ENCODE results near the gene PCBD2. TPM values are rescaled to one million over a fixed set of nuclear protein-coding genes. Genes with fewer than 3 reads are reported as not detected.
"Not testable (repeated sequence)": the region's sequence is repeated elsewhere in the genome, so short reads cannot be mapped to it uniquely, and the experiment has no call there.

The PCBD2 gene
- total RNA-seq, 1 donor from 2014 or later, result 4.5 TPM

GRCh38 chr5:134949316-134949715 is 44.4 kb downstream of the PCBD2 start:
- no peak for FAIRE-seq

DNA sequence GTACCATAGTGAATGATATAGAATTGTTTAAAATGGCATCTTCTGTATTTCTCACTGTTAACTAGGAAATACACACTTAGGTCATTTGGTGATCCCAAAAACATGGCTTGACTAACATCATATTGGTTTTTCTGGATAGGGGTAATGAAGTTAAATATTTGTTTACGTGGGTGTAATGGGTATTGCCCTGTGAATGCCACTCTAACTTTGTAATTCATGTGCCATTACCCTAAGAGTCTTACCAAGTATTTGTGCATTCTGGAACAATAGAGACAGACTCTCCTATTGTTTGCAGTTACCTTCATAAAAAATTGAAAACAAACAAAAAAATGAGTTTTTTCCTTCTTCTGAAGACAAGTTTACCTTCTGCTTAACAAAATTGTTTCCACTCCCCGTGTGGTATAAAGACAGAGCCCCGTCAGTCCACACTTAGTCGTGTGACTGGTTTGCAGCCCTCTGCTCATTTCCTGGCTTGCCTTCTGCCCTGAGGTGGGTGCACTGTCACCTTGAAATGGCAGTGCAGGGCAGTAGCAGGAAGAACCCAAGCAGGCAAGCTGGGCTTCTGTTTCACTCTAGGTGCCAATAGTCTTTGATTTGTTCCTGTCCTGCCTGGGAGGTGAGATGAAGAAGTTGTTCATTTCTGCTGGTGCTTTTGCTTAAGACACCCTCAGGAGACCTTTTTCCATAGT is 53.1 kb downstream of the PCBD2 start:
- FAIRE-seq, result no peak
- no peak for DNase-seq (ENCODE audit: low spot score in 2 of 2)

More at GRCh38 chr5:134949316-134949715, 44.4 kb downstream of the PCBD2 start:
- DNase-seq (ENCODE audit: low spot score in 2 of 2), result no peak

DNA sequence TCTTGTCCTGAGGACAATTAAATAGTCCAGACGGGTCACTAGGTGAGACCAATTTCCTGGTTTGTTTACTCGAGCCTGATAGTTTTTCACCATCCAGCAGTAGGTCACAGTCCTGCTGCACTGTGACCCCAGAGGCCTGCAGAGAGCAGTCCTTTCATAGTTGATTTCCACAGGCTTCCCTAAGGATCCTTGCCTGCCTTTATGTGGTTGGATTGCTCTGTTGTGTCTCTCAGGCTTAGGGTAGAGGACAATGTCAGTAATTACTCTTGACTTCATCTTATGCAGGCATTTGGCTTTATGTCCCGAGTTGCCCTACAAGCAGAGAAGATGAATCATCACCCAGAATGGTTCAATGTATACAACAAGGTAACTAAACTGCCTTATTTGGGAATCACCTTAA is 53.8 kb downstream of the PCBD2 start:
- no peak for DNase-seq (ENCODE audit: low spot score in 2 of 2)
- FAIRE-seq, result no peak

GRCh38 chr5:134963098-134963497 is 58.2 kb downstream of the PCBD2 start:
- no peak for FAIRE-seq
- no peak for DNase-seq (ENCODE audit: low spot score in 2 of 2)

DNA sequence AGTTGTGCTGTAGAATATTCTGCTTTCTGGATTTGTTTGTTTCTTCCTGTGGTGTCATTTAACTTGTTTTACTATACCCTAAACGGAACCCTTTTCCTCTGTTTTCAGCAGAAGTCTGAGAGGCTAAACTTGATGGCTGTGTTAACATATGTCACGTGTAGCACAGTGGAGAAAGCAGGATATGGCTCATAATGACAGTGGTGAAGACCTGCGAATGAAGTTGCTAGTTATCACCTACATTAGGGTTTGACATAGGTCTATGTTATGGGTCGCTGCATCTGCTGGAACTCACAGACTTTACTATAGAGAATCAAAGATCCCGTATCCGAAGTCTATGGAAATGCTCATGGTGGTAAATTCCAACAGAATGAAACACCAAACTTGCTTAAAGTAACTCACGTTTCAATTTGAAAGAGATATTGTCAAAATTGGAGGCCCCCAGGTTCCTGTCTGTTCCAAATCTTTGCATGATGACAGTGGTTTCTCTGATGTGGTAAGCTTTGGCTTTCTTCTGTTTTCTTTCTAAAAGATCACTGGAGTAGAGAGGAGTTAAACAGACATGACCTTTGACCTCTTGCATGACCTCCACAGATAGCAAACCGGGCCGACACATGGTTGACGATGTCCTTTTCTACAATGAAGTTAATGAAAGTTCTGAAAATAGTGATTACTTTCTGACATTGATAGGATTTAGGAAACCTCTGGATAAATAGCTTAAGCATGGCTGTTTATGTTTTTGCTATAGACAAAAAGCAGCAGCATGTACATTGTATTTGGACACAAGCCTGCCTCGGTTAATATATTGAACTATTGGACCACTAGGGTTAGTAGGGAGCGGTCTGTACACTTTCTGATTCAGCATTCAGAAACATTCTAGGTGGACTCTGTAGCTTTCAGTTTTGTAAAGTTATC is 59.7 kb downstream of the PCBD2 start:
- no peak for DNase-seq (ENCODE audit: low spot score in 2 of 2)
- no peak for FAIRE-seq

DNA sequence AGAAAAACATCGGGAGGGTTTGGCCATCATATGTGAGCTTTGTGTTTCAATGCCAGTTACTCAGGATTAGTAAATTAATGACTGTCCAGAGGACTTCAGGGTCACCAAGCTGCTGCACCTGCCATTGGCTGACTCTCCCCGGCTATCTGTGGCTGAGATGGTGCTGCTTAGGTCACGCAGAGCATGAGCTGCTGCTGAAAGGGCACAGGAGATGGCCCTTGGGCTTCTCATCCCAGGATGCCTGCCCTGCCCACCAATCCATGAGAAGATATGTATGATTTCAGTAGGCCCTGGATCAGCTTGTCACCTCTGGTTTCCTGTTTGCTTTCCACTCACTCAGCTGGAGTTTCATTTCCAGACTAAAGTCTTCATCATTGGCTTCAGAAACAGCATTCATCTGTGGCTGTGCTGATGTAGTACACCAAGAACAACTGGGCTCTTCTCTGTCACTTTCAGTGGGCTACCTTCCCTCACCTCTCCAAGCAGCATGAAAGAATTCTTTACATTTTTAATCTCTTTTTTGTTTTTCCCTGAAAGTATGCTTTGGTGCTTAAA is 60.4 kb downstream of the PCBD2 start:
- DNase-seq (ENCODE audit: low spot score in 2 of 2), result no peak

GRCh38 chr5:134967607-134968006 is 62.7 kb downstream of the PCBD2 start, which contains the start of gene CATSPER3:
Gene CATSPER3 (plus strand): TSS chr5:134967907. CDS start chr5:134967992, 85 bp downstream.
- FAIRE-seq (no peak), DNase-seq (ENCODE audit: low spot score in 2 of 2) (no peak)

More for the DNA sequence above, 60.4 kb downstream of the PCBD2 start:
- FAIRE-seq, result no peak

DNA sequence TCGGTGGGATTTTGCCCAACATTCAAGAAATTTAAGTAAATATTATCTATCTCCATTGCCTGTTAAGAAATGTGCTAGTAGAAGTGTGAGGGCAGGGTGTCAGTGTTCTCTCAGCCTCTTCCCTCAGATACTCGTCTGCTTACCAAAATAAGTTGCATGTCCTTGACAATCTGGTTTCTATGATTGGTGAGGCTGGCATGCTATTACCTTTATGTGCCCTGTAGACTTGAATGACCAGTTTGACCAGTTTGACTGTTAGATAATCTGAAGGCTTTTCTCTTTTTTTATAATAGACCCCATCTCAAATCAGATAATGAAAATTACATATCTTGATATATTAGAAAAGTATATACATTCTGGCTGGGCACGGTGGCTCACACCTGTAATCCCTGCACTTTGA is 63.1 kb downstream of the PCBD2 start:
- FAIRE-seq (no peak), DNase-seq (ENCODE audit: low spot score in 2 of 2) (no peak)

DNA sequence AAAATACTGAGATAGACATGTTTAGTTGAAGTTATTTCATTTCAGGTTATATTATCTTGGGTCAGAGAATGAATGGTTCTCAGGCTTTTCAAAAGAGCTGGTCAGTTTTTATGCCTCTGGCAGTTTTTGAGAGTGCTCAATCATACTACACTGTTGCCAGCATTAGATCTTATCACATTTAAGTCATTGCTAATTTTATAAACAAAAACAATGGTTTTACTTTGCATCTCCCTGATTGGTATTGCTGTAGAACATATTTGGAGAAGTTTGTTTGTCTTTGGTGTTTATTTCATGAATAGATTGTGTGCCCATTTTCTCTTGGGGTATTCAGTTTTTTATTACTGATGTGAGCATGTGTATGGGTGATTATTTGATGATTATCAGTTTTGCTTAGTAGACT is 64.2 kb downstream of the PCBD2 start:
- FAIRE-seq (no peak), DNase-seq (ENCODE audit: low spot score in 2 of 2) (no peak)

GRCh38 chr5:134975078-134975715 is 70.3 kb downstream of the PCBD2 start:
- FAIRE-seq (no peak), DNase-seq (ENCODE audit: low spot score in 2 of 2) (no peak)

GRCh38 chr5:134975843-134976242 is 70.9 kb downstream of the PCBD2 start:
- FAIRE-seq (no peak), DNase-seq (ENCODE audit: low spot score in 2 of 2) (no peak)

- DNase-seq (ENCODE audit: low spot score in 2 of 2) (no peak), FAIRE-seq (no peak)
Measured at GRCh38 chr5:134976841-134977240, 71.9 kb downstream of the PCBD2 start.

- no peak for FAIRE-seq
- no peak for DNase-seq (ENCODE audit: low spot score in 2 of 2)
Measured at GRCh38 chr5:134979416-134979815, 74.5 kb downstream of the PCBD2 start.

GRCh38 chr5:134982230-134982629 is 77.3 kb downstream of the PCBD2 start:
- FAIRE-seq (no peak), DNase-seq (ENCODE audit: low spot score in 2 of 2) (no peak)

GRCh38 chr5:134989266-134989830 is 84.4 kb downstream of the PCBD2 start:
- FAIRE-seq (no peak), DNase-seq (ENCODE audit: low spot score in 2 of 2) (no peak)

GRCh38 chr5:134990183-134990582 is 85.3 kb downstream of the PCBD2 start:
- not testable (repeated sequence) for DNase-seq (ENCODE audit: low spot score in 2 of 2); FAIRE-seq

DNA sequence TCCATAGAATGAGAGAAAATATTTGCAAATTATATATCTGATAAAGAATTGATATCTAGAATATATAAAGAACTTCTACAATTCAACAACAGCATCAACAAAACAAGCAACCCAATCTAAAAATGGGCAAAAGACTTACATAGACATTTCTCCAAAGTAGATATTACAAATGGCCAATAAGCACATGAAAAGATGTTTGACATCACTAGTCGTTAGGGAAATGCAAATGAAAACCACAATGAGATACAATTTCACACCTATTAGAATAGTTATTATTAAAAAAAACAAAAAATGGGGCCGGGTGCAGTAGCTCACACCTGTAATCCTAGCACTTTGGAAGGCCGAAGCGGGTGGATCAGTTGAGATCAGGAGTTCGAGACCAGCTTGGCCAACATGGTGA is 87.2 kb downstream of the PCBD2 start:
- no peak for FAIRE-seq
- DNase-seq (ENCODE audit: low spot score in 2 of 2), result no peak

DNA sequence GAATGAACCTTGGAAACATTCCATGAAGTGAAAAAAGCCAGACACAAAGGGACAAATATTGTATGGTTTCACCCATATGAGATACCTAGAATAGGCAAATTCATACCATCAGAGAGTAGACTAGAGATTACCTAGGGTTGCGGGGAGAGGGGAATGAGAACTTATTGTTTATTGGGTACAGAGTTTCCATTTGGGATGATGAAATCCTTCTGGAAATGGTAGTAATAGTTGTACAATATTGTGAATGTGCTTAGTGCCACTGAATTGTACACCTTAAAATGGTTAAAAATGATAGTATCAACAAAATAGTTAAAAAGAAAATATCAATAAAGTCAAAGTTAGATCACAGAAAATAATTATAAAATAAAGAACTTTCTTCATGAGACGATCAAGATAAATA is 88.2 kb downstream of the PCBD2 start:
- no peak for DNase-seq (ENCODE audit: low spot score in 2 of 2)
- no peak for FAIRE-seq

- peak in 1 of 2 donors; percentile 0 for DNase-seq (ENCODE audit: low spot score in 2 of 2)
- no peak for FAIRE-seq
Measured at GRCh38 chr5:134994560-134995156, 89.7 kb downstream of the PCBD2 start.

GRCh38 chr5:134995850-134996402 is 91.0 kb downstream of the PCBD2 start:
- DNase-seq (ENCODE audit: low spot score in 2 of 2) (peak in 1 of 2 donors; percentile 1), FAIRE-seq (no peak)
